Central memory CD8-positive, alpha-beta T cell (primary cell): ENCODE measurements around the gene HSD17B12.

ENCODE experiments used
- ATAC-seq: fragments of 150-1000 bp; cut with Tn5 transposase; replicated peaks from 2 replicates; pipeline ENCODE4 v1.10.0; 2022; ENCODE audit warnings: mild to moderate bottlenecking, moderate FRiP score, moderate number of reproducible peaks; ENCODE audit not compliant: poor library complexity, severe bottlenecking; ENCODE audit errors: extremely low read depth
- DNase-seq, 2 donors: peaks; one replicate each; pipeline ENCODE4 v3.0.0; 2021; ENCODE audit warnings: low spot score in 2 of 2
- H3K27ac Mint-ChIP-seq: one replicate; pipeline ENCODE4 v1.8.0; 2022; ENCODE audit warnings: low read depth, mild to moderate bottlenecking, moderate library complexity, mixed read lengths
- H3K27me3 Mint-ChIP-seq: one replicate; pipeline ENCODE4 v1.8.0; 2022; ENCODE audit warnings: mixed read lengths
- H3K36me3 Mint-ChIP-seq: one replicate; pipeline ENCODE4 v1.8.0; 2022; ENCODE audit warnings: mild to moderate bottlenecking, moderate library complexity, mixed read lengths; ENCODE audit not compliant: insufficient read depth
- H3K4me1 Mint-ChIP-seq: one replicate; pipeline ENCODE4 v1.8.0; 2022; ENCODE audit warnings: mixed read lengths
- H3K4me3 Mint-ChIP-seq: one replicate; pipeline ENCODE4 v1.8.0; 2022; ENCODE audit warnings: mild to moderate bottlenecking, moderate library complexity, mixed read lengths
- H3K9me3 Mint-ChIP-seq: one replicate; pipeline ENCODE4 v1.8.0; 2022; ENCODE audit warnings: mixed read lengths

The HSD17B12 gene

GRCh38 chr11:43680521-43681400 lies at the start of gene HSD17B12:
Gene HSD17B12 (plus strand): TSS chr11:43680738. CDS start chr11:43680828, 90 bp downstream.
- peaks cover 21% of the 10 kb centered on the region for H3K4me1 Mint-ChIP-seq
- no peaks in the 10 kb centered on the region for H3K9me3 Mint-ChIP-seq
- H3K27ac Mint-ChIP-seq = peak within 1 kb of the TSS; percentile 98
- peak; percentile 94 for ATAC-seq
- peaks cover 13% of the 10 kb centered on the region for H3K36me3 Mint-ChIP-seq
- H3K27me3 Mint-ChIP-seq = no peaks in the 10 kb centered on the region
- peak; percentile 96 to 99 for DNase-seq
- H3K4me3 Mint-ChIP-seq = peak within 1 kb of the TSS; percentile 92

GRCh38 chr11:43631732-43632131 lies 48.8 kb upstream of the HSD17B12 start:
- DNase-seq (no peak), ATAC-seq (no peak)
- Mint-ChIP-seq H3K9me3 (no peaks in the 10 kb centered on the region), H3K27me3 (peaks cover 77% of the 10 kb centered on the region), H3K27ac (no peak overlapping the region), H3K4me3 (no peak overlapping the region), H3K36me3 (peaks cover 2% of the 10 kb centered on the region), H3K4me1 (no peaks in the 10 kb centered on the region)

GRCh38 chr11:43632181-43632580 lies 48.4 kb upstream of the HSD17B12 start:
- Mint-ChIP-seq H3K27me3 (peaks cover 80% of the 10 kb centered on the region), H3K4me1 (no peaks in the 10 kb centered on the region), H3K4me3 (no peak overlapping the region), H3K27ac (no peak overlapping the region), H3K36me3 (peaks cover 2% of the 10 kb centered on the region), H3K9me3 (no peaks in the 10 kb centered on the region)
- ATAC-seq (no peak), DNase-seq (no peak)

GRCh38 chr11:43638717-43639116 lies 41.8 kb upstream of the HSD17B12 start:
- DNase-seq (no peak), ATAC-seq (no peak)
- Mint-ChIP-seq H3K4me1 (peaks cover 2% of the 10 kb centered on the region), H3K9me3 (no peaks in the 10 kb centered on the region), H3K27ac (no peak overlapping the region), H3K4me3 (no peak overlapping the region), H3K27me3 (peaks cover 62% of the 10 kb centered on the region), H3K36me3 (peaks cover under 1% of the 10 kb centered on the region)

- ATAC-seq = no peak
- Mint-ChIP-seq H3K27ac (no peak overlapping the region), H3K36me3 (peaks cover 4% of the 10 kb centered on the region), H3K9me3 (no peaks in the 10 kb centered on the region), H3K4me3 (no peak overlapping the region), H3K4me1 (peaks cover 8% of the 10 kb centered on the region), H3K27me3 (peaks cover 57% of the 10 kb centered on the region)
- no peak for DNase-seq
These were observed 41.3 kb upstream of the HSD17B12 start for GRCh38 chr11:43639224-43639623.

GRCh38 chr11:43639920-43640319 lies 40.6 kb upstream of the HSD17B12 start:
- H3K4me3 Mint-ChIP-seq = no peak overlapping the region
- H3K36me3 Mint-ChIP-seq = peaks cover 4% of the 10 kb centered on the region
- H3K4me1 Mint-ChIP-seq = peaks cover 15% of the 10 kb centered on the region
- no peak for DNase-seq
- no peak for ATAC-seq
- no peaks in the 10 kb centered on the region for H3K9me3 Mint-ChIP-seq
- H3K27ac Mint-ChIP-seq = no peak overlapping the region
- peaks cover 50% of the 10 kb centered on the region for H3K27me3 Mint-ChIP-seq

DNA sequence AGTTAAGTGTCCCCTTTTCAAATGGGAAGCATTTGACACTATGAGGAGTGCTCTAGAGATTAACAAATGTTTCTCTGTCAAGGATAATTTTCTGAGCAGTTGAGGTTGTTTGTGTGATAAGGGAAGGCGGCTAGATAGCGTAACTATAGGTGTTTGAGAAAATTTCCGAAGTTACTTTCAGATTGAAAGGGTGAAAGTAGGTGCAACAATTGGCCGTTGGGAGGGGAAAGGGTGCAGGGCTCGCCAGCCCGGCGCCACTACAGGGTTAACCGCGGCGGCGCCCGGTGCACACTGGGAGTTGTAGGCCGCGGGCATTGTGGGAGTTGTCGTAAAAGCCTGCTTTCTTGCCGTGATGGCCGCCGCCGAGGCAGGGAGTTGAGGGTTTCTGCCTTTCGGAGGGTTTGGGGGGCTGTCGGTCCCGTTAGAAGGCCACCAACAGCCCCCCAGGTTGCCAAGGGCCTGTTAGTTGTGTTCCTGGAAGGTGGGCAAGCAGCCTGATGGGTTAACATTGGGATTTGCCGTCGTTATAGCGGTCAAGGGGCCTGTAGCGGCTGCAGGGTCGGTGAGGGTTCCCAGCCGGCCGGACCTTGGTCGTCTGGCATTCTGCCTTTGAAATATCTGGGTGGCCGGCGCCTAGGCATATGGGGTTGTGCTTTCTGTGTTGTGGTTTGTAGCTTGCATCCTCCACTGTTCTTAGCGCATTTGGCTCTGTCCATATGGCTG lies 36.5 kb upstream of the HSD17B12 start:
- H3K36me3 Mint-ChIP-seq = peaks cover 4% of the 10 kb centered on the region
- H3K27me3 Mint-ChIP-seq = peaks cover 15% of the 10 kb centered on the region
- peak overlapping the region; percentile 82 for H3K27ac Mint-ChIP-seq
- peak; percentile 98 for ATAC-seq
- H3K4me3 Mint-ChIP-seq = peak overlapping the region; percentile 95
- peaks cover 16% of the 10 kb centered on the region for H3K4me1 Mint-ChIP-seq
- DNase-seq = peak; percentile 71 to 72
- no peaks in the 10 kb centered on the region for H3K9me3 Mint-ChIP-seq

DNA sequence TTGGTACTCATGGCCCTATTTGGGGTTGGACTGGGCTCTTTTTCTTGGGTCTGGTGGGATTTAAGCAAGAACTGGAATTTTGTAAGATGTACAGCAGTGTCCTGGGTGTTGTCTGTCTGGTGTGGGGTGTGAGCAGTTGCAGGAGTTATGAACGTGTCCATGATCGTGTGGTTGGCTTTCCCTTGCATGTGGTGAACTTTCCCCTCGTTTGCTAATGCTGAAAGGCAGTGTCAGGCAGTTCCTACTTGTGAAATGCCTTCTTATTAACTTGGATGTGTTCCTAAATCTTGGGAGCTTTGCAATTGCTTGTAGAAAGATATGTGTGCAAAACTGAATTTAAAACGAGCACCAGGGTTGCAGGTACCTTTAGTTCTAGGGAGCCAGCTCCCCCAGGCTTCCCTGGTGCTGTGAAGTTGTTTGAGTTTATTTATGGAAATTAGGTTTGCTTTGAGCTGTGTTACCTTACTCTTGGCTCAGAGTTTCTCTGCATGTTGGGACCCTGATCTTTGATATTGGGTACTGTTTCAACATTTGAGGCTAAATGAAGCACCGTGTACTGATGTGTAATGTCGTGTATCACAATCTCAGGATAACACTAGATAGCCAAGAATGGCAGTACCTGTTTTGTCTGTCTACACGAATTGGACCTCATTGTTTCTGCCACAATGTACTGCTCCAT lies 35.8 kb upstream of the HSD17B12 start:
- H3K27ac Mint-ChIP-seq = peak overlapping the region; percentile 82
- H3K4me3 Mint-ChIP-seq = peak overlapping the region; percentile 95
- DNase-seq (no peak), ATAC-seq (no peak)
- H3K36me3 Mint-ChIP-seq = peaks cover 4% of the 10 kb centered on the region
- no peaks in the 10 kb centered on the region for H3K9me3 Mint-ChIP-seq
- H3K4me1 Mint-ChIP-seq = peaks cover 16% of the 10 kb centered on the region
- H3K27me3 Mint-ChIP-seq = peaks cover 8% of the 10 kb centered on the region

DNA sequence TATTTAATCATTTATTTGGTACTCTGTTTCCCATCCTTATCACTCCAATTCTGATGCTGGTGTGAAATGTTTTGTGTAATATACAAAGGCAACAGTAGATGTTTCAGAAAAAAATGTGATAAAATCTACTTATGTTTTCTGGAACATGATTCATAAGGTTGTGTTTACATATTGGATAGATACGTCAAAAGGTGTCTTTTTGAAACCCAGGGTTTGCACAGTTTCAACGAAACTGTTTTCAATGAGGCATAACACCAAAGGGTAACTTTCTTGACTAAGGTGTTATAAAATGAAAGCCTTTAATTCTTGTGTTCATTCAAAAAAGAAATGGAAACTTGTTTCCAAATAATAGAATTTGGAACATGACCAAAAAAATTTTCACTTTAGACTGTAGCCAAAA lies 33.8 kb upstream of the HSD17B12 start:
- ATAC-seq = no peak
- H3K9me3 Mint-ChIP-seq = peaks cover 5% of the 10 kb centered on the region
- peaks cover 16% of the 10 kb centered on the region for H3K4me1 Mint-ChIP-seq
- H3K27me3 Mint-ChIP-seq = no peaks in the 10 kb centered on the region
- no peak overlapping the region for H3K27ac Mint-ChIP-seq
- peaks cover 4% of the 10 kb centered on the region for H3K36me3 Mint-ChIP-seq
- no peak overlapping the region for H3K4me3 Mint-ChIP-seq
- no peak for DNase-seq

GRCh38 chr11:43648888-43649287 lies 31.6 kb upstream of the HSD17B12 start:
- no peak for ATAC-seq
- no peaks in the 10 kb centered on the region for H3K27me3 Mint-ChIP-seq
- no peak for DNase-seq
- H3K4me1 Mint-ChIP-seq = peaks cover 12% of the 10 kb centered on the region
- H3K9me3 Mint-ChIP-seq = peaks cover 5% of the 10 kb centered on the region
- H3K36me3 Mint-ChIP-seq = peaks cover 2% of the 10 kb centered on the region
- no peak overlapping the region for H3K4me3 Mint-ChIP-seq
- no peak overlapping the region for H3K27ac Mint-ChIP-seq

GRCh38 chr11:43649501-43649900 lies 31.0 kb upstream of the HSD17B12 start:
- H3K9me3 Mint-ChIP-seq = peaks cover 5% of the 10 kb centered on the region
- peaks cover 6% of the 10 kb centered on the region for H3K4me1 Mint-ChIP-seq
- H3K4me3 Mint-ChIP-seq = no peak overlapping the region
- no peaks in the 10 kb centered on the region for H3K27me3 Mint-ChIP-seq
- no peak overlapping the region for H3K27ac Mint-ChIP-seq
- no peaks in the 10 kb centered on the region for H3K36me3 Mint-ChIP-seq
- no peak for ATAC-seq
- no peak for DNase-seq

DNA sequence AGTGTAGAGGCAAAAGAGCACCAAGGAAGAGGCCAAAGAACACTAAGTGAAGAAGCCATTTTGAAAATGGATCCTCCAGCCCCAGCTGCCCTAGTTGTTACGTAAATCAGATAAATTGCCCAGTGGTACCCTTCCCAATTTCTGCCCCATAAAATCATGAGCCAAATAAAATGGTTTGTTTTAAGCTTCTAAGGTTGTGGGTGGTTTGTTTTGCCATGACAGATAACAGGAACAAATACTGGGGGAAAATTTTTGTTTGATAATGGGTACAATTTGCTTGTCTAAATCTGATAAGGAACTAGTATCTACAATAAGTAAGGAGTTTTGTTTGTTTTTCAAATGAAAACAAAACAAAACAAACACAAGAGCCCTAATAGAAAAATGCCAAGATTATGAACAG lies 30.6 kb upstream of the HSD17B12 start:
- Mint-ChIP-seq H3K4me3 (no peak overlapping the region), H3K9me3 (peaks cover 5% of the 10 kb centered on the region), H3K36me3 (no peaks in the 10 kb centered on the region), H3K27ac (no peak overlapping the region), H3K4me1 (peaks cover 1% of the 10 kb centered on the region), H3K27me3 (peaks cover under 1% of the 10 kb centered on the region)
- ATAC-seq (no peak), DNase-seq (no peak)
